ENCODE results near the gene PRPF18.

Gene PRPF18

DNA sequence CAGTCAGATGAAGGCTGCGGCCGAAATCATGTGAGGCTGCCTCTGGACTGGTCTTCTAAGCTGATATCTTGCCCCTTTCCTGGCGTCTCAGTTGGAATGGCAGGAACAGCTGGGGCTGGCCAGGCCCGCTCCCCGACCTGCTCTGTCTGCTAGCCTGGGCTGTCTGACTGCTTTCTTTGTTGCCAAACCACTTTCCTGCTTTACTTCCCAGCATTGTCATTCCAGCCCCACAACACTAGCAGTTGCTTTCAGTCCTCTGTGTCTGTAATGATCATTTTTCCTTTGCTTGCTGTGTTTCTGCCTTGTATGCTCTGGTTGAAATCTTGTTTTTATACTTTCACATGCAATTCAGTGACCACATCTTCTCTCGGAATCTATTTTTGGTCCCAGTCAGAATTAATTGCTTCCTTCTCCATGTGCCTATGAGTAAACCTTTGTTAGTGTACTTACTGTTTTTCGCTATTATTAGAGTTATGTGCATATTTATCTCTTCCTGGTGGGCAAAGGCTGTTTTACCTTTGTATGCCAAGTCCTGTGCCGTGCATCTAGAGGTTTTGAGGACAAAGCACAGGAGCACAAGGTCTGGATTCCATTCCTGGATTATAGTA lies 21.6 kb downstream of the PRPF18 start:
- ATAC-seq = no peak

DNA sequence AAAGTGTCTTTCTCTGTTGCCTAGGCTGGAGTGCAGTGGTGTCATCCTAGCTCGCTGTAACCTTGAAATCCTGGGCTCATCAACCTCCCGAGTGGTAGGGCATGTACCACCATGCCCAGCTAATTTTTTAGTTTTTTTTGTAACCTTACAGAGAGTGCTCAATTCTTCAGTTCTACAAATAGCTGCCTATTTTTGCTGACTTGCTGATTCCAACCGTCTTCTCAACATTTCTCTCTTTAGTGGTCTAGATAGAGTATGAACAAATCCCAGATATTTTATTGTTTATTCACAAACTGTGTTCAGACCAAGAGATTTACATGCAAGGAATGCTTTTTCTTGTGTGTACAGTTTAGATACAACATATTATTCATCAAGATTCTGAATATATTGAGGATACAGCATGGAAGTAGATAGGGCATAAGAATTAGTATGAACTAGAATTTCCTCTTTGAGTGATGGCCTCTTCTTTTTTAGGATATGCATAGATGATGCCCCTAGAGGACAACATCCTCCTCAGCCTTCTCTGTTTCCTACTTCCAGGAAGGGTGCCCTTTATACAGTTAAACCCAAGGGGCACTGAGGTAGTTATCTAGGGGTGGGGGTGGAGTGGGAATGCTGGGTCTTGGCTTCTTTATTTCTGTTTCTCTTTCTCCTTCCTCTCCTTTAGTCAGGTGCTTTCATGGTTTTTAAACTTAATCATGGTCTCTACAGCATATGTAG lies 26.0 kb downstream of the PRPF18 start:
- no peak for ATAC-seq

DNA sequence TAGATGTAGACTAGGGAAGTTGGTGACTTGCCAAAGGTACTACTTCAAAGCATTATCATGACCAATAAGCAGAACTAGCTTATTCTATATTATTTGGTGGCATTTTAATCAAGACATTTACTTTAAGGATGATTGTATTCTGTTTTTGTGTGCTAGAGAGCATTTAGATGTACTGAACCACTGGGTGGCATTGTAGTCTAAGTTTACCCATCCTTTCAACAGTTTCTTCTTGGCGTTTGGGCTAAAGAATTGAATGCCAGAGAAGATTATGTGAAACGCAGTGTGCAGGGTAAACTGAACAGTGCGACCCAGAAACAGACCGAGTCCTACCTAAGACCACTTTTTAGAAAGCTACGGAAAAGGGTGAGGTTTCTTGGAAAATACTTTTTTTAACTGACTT lies 26.8 kb downstream of the PRPF18 start:
- ATAC-seq = no peak

DNA sequence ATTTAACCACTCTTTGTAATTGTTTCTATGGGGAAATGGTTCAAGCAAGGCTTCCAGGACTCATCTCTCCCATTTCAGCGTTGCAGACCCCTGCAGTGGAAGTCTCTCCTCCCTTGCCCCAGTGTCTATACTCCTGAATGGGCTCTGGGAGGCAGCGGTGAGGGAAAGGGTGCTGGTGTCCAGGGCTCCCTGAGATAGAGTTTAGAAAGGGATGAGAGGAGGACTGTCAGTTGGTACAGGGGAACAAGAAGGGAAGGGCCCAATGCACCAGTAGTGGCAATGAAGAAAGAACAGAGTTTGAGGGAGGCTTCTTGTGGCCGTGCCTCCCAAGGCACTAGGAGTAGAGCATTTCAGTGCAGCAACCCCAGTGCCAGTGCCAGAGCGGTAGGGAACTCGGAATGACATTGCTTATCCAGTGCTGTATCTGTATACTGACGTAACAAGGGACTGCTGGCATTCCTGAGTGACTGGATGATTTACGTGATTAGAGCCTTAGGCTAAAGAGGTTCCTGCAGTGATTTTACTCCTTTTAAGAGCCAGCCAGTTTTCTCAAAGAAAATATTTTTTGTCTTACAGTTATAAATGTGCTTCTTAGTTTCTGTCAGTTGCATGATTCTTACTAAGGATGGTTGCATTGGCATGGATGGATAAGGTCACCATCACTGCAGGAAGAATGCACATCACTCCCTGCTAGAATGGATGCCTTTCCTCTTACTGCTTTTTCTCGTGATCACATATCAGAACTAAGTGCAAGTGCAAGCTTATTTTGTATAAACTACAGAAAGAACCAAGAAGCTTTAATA lies 28.0 kb downstream of the PRPF18 start:
- no peak for ATAC-seq

DNA sequence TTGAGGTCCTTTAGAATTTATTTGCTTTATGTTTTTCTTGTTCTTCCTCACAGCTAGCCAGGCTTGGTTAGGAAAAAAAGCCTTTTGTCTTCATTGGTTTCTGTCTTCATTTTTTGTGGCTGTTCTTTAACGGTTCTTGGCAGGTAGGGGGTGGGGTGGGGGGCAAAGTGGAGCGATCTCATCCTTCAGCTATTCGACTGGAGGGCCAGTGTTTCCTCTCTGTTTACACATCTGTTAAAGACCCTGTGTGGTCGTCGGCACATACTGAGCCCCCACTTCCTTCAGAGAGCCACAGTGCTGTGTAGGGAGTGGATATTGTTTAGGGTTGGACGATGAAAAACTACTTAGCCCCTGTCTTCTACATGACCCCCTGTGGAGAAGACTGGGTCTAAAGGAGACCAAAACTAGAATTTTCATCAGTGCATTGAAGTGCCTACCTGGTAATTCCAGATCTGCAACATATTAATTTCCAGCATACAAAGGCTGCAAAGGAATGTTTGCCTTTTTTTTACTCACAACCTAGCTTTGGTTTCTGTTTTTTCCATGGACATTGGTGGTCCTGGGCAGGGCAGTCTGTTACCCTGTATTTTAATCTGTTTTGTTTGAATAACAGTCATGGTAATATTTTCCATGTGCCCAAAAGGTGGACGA lies 29.0 kb downstream of the PRPF18 start:
- no peak for ATAC-seq

DNA sequence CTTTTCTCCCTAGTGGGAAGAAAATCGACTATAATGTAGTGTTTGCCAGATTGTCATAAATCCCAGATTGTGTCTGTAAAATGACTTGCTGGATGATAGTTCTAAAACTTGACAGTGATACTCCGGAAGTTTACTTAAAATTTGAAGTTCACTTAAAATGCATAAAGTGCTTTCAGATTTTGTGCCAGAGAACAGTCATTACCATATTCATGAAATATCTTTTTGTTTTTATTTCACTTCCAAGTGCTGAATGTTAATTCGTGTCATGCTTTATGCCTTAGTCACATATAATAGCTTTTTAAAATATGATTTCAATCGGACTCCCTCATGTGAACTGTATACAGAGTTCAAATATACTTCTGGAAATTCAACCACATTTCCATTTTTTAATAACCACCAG lies 30.4 kb downstream of the PRPF18 start:
- no peak for ATAC-seq

DNA sequence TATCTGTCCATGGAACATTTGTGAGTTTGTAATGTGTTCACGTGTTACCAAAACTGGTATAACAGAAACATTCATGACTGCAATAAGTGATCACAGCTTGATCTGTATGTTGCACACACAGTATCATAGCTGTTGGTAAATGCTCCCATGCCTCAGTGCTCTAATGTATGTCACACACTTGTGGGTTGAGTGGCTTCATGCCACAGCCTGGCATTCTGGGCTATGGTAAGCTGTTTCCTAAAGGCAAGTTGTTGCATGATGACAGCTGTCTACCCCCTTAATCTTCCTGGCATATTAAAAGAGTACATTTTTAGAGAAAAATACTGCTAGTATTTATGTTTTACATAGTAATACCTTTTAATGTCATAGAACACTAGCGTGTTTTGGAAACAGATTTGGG lies 35.2 kb downstream of the PRPF18 start:
- ATAC-seq = no peak

DNA sequence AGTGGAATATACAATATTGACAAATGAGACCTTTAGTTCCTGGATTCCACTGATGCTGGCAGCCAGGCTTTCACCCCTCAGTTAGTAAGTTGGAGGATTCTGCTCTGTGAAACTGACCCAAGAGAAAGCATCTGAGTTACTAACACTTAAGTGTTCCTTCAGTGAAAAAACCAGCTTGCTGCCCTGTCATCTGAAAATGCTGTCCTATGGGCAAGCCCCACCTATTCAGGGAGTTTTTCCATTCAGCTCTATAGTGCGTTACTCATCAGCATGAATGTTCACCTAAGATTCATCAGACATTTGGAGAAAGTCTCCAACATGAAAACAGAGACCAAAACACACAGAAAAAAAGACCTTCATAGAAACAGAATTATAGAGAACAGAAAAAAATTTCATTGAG lies 37.9 kb downstream of the PRPF18 start:
- ATAC-seq = no peak

DNA sequence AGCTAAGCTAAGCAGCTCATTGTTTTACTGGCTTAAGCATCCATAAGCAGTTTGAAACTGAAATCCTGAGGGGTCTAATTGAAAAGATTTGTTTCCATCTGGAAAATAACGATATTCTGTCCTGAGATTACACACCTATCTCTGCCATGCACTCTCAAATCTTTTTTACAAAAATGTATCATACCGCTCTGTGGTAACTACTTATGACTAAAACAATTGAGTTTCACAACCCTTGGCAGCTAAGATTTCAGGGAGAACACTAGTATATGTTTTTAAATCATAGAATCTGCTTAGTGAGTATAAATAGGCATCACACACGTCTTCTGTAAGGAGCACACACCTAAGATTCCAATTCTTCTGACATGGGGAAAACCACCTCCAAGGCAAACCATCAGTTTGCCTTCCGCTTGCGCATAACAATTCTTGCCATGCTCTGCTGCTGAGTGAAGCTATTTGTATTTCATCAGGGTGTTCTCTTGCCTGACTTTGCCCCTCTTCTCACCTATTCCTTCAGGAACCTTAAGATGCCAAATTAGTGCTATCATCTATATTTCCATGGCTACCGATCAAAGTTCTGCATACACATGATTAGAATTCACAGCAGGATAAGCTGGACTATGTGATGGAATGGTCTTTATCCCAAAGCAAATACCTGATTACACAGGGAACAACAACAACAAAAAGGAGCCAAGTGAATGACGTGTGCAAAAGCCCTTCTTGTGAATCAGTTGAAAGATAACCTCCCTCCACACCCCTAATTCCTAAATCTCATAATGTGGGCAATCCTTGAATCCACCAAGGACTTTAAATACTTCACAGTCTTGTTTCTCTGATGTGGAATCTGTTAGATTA lies 40.9 kb downstream of the PRPF18 start:
- no peak for ATAC-seq

DNA sequence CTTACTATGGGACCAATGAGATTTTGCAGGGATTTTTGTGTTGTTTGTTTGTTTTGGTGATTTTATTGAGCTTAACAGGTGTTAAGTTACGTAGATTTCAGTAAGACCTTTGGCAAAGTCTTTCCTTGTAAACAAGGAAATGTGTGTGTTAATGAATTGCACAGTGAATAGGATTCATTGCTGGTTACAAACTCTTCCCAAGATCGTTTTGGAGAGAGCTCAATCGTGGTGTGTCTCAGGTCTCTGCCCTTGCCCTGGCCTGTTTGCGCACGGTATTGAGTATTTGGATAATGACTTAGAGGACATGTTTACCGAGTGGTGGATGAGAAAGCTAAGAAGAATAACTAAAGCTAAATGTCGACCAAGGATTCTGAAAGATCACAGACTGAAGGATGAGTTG lies 41.9 kb downstream of the PRPF18 start:
- ATAC-seq = no peak

DNA sequence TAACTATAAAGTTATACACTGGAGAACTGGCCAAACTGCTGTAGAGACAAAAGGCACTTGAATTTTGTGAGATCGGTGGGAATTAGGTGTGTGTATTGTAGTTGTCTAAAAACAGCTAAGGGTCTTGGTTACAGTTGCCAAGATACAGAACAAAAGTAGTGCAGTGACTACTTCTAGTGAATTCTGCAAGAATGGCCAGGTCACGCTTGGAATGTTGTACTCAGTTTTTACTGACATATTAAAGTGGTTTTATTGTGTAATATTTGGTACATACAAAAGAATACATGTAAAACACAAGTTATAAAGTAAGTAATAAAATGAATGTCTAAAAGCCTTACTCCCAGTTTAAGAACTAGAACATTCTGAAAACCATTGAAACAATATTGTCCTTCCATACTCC lies 42.4 kb downstream of the PRPF18 start:
- no peak for ATAC-seq

DNA sequence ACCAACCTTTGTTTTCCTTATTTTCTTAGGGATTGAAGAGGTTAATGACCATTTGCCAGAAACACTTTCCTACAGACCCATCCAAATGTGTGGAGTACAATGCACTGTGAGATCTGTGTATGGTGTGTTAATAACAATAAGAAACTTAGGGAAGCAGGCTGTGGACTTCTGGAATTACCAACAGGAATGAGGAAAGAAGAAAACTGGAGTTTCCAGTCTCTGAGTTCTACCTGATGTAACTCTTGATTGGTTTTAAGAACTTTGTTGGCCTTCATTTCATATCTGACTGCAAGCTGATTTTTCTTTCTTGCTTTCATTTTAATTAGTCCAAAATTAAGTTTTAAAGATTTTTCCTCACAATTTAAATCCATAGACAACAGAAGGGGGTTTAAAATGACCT lies 43.5 kb downstream of the PRPF18 start:
- ATAC-seq = no peak

DNA sequence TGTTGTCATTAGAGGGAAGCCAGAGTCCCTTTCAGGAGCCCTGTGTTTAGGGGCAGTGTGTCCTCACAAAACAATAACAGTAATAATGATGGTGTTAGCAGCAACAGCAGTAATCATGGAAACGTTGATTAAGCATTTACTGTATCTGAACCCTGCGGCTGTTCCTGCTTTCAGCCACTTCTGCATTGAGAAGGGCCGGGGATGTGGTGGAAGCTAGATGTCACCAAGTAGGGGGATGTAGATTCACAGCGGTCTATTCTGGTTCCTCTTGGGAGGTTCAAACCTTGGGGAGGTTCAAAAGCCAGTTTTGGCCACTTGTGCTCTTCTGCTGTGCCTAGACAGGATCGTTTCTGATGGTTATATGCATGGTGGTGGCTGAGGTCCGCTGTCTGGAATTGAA lies 44.8 kb downstream of the PRPF18 start:
- no peak for ATAC-seq

DNA sequence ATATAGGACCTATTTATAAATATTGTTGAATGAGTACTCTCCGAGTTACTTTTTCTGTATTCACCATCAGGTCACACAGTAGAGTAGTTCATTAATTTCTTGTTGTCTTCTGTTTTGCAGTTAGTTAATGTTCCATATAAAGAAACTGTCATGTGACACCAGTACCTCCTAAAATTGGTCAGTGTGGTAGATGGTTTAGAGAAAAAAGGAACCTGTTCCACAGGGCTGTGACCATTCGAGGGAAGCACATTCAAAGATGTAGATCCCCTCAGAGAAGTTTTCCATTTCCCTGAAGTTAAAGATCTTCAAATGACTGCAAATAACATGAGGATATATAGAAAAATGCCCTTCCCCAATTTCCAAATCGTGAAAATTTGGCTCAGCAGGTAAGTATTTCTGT lies 45.7 kb downstream of the PRPF18 start:
- ATAC-seq = no peak

DNA sequence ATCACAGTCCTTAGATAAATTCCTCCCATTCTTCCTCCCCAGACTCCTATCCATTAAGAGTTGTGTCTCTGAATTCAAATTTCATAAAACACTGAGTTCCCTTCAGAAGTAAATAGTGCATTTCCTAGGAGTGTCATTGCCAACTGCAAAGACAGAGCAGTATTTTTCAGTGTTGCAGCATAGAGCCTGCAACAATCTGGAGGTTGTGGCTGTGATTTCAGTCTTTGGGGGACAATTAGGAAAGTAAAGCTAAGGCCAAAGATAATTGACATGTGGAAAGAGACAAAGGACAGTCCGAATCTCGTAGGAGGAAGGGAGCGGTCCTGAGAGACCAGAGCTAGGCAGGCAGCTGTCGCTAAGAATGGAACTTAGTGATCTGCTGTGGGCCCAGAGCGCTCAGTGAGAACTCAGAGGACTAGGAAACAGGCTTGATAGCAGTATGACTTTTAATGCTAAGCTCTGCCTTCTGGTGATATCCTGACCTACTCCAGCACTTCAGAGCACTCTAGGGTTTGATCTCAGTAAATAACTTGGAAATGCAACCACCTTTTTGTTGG lies 46.2 kb downstream of the PRPF18 start:
- ATAC-seq = no peak

DNA sequence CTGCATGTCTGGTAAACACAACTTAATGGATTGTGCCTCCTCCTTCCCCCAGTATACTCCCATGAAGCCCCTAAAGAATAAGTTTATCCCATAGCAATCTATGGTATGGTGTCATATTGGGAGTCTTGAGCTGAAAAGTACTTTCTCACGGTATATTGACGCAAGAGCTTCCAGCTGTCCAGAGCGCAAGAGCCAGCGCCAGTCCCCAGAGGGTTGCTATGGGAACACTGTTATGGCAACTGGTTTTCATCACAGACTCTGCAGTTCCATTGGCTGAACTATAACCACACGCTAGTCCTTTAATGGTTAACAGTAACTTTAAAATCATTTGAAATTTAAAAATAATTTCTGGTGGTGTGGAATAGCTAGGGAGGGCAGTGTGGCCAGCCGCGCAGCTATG lies 46.9 kb downstream of the PRPF18 start:
- ATAC-seq = no peak

DNA sequence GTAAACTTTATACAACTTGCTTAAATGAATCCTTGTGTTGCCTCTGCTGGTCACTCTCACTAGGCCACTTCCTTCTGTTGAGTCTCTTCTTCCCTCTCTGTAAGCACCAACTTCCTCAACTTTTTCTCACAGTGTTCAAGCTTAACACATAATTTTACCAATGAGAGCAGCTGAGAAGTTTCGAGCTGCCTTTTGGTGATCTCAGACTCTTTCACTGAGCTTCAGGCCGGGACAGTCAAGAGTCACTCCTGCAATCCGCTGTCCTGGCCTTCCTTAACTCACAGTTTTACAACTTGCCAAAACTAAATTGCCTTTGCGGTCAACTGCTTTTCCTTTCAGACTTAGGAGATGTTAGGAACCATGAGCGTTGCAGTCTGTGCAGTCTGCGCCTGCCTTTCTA lies 47.4 kb downstream of the PRPF18 start:
- ATAC-seq = no peak

DNA sequence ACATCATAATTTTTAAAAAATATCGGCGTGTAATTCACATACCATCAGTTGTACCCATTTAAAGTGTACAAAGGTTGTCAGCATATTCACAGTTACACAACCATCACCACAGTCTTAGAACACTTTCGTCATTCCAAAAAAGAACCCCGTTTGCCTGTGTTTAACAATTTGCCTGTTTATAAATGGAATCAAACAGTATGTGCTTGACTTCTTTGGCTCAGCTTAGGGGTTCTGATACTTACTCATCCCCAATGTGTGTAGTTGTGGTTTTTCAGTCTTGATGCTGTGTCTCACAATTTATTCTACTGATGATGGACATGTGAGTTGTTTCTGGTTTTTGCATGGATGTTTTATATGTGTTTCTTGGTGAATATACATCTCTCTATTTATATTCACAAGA lies 50.0 kb downstream of the PRPF18 start:
- ATAC-seq = no peak

DNA sequence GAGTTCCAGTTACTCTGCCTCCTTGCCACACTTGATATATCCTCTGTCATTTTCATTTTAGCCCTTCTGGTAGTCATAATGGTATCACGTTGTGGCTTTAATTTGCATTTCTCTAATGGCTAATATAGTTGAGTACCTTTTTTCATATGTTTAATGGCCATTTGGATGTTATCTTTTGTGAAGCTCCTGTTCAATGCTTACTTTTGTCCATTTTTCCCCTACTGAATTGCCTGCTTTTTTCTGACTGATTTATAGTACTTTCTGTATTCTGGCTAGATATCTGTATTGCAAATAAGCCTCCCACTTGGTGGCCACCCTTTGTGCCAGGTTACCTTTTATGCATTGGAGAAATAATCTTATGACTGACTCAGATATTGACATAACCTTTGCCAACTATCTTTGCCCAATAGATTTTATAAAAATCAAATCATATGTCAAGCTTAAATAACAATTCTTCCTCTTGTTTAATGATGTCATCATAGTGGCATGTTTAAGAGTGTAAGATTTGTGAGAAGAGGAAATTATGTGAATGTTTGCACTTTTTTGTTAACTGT lies 50.6 kb downstream of the PRPF18 start:
- no peak for ATAC-seq

DNA sequence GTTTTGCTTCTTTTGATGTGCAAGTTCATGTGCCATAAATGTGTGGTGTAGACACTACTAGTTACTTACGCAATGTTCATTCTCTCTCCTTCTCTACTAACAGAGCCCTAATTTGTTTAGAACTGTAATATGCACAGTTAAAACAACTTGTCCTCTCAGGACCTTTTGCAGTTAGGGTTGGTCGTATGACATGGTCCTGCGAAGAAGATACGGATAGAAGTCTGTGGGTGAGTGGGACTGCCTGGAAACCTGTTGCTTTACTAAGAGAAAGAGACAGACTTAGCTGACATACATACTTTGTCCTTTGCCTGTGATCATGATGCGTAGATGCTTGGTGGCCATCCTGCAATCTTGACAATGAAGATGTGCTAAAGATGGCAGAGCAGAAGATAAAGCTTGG lies 51.1 kb downstream of the PRPF18 start:
- no peak for ATAC-seq

DNA sequence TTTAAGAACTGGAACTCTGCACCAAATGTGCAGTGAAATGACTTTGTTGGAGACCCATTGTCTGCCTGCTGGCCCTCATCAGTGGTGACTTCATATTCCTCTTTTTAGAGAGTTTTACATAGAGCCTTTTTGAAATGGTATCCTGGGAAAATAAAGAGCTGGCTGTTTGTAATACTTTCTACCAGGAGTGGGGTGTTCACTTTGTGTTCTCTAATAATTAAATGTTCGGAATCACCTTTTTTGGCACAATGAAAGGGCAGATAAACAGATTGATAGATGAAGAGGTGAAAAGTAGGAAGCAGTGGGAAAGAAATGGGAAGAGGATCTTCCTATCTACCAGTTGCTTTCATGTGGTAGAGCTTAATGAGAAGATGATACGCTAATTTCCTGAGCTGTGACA lies 55.5 kb downstream of the PRPF18 start:
- no peak for ATAC-seq

DNA sequence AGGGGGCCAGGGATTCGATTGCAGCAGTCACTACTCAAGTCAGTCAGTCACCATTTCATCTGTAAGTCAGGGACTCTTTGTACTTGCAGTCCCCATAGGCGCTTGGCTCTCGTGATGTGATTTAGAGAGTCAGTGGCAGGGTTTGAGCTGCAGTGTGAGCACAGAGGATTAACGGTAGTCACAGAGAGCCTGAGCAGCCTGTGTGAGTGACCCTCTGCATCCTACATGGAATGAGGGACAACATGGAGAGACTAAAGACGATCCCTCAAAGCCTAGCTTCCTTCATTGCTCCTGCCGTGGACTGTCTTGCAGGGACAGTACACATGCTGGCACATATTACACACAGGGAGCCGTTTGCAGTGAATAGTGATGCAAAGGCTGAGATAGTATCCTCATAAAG lies 56.3 kb downstream of the PRPF18 start:
- no peak for ATAC-seq
